ENCODE results near the gene ITPR3.
A peak's percentile ranks its signal among the peaks of the same experiment; 100 is the strongest.

The ITPR3 gene

DNA sequence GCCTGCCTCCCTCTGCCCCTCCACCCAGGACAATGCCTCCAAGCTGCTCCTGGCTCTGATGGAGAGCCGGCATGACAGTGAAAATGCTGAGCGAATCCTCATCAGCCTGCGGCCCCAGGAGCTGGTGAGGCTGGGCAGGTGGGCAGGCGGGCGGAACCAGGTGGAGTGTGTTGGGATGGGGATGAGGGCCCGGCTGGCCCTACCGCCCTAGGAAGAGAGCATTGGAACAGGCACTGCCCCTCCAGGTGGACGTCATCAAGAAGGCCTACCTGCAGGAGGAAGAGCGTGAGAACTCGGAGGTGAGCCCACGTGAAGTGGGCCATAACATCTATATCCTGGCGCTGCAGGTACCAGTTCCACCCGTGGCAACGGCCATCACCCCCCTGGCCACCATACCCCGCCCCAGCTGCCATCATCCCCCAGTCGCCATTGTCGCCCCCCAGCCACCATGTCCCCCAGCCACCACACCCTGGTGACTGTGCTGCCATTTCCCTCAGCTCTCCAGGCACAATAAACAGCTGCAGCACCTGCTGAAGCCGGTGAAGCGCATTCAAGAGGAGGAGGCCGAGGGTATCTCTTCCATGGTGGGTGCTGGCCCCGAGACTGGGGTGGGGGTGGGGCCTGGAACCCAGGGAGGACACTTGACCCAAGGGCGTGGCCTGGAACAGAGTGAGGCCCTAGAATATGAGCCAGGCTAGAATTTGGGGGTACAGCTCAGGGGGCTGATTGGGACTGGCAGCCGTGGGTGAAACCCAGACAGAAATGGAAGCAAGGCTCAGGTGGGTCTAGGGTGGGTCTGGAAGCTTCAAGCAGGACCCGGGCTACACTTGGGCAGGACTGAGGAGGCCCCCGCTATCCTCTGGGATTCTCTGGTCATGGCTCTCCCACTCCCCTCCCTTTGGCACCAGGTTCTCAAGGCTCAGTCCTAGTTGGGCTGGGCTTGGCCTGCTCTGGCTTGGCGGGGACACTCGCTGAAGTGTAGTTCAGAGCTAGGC, 66.2 kb downstream of the ITPR3 start:
- no peak for DNase-seq
- no peak for ATAC-seq

DNA sequence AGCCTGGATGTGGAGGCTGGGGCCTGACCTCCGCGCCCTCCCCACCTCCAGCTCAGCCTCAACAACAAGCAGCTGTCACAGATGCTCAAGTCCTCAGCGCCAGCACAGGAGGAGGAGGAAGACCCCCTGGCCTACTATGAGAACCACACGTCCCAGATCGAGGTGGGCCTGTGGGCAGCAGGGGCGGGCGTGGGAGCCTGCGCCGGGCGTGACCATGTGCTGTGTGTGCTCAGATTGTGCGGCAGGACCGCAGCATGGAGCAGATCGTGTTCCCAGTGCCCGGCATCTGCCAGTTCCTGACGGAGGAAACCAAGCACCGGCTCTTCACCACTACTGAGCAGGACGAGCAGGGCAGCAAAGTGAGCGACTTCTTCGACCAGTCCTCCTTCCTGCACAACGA, 66.9 kb downstream of the ITPR3 start:
- DNase-seq (no peak), ATAC-seq (no peak)

DNA sequence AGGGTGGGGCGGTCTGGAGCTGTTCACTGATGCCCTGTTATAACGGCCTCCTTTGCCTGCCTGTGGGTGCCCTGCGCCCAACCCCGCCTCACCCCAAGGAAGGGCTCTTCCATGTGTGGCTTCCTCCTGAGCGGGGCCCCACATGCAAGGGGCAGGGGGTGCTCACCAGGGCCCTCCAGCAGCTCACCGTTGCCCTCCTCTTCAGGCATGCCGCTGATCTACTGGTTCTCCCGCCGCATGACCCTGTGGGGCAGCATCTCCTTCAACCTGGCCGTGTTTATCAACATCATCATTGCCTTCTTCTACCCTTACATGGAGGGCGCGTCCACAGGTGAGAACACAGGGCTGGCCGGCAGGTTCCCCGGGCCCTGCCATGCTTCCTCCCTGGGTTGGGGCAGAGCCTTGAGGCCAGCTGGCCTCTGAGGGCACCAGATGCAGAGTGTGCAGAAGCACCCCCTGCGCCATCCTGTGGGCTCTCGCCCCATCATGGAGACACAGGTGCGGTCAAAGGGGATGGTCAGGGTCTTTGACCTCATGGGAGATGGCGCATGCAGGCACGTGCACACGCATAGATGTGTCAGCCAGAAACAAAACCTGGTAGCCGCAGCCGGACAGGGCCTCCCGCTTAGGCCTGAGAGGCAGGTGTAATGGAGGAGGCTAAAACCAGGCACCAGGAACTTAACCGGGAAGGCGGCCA, 67.5 kb downstream of the ITPR3 start:
- no peak for DNase-seq

DNA sequence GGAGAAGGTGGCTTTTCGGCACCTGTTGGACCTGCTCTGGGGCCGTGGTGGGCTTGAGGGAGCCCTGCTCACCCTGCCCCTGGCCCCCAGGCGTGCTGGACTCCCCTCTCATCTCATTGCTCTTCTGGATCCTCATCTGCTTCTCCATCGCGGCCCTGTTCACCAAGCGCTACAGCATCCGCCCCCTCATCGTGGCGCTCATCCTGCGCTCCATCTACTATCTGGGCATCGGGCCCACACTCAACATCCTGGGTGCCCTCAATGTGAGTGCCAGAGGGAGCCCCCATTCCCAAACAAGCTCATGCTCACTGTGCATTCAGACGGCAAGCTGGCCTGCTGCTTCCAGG, 68.0 kb downstream of the ITPR3 start:
- DNase-seq (no peak), ATAC-seq (no peak)

More for the DNA sequence above, 67.5 kb downstream of the ITPR3 start:
- ATAC-seq, result no peak

DNA sequence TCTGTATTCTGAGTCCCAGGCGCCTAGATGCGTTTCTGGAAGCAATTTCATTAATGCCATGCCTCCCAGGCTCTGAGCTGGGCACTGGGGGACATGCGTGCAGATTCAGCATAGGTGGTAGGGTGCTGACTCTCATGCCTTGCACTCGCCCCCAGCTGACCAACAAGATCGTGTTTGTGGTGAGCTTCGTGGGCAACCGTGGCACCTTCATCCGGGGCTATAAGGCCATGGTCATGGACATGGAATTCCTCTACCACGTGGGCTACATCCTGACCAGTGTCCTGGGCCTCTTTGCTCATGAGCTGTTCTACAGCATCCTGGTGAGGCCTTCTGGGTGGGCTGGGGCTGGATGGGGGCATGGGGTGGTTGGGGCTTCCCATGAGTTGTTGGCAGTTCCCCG, 68.8 kb downstream of the ITPR3 start:
- ATAC-seq (no peak), DNase-seq (no peak)

DNA sequence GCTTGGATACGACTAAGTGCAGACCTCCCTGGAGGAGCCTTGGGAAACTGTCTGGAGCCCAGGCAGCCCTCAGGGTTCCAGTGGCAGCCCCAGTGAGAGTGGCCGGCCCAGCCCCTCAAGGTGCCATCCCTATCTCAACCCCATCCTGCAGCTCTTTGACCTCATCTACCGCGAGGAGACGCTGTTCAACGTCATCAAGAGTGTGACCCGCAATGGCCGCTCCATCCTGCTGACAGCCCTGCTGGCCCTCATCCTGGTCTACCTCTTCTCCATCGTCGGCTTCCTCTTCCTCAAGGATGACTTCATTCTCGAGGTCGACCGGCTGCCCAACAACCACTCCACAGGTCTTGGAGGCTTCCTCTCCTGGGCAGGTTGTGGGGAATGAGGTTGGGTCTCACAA, 69.6 kb downstream of the ITPR3 start:
- ATAC-seq (no peak), DNase-seq (no peak)

DNA sequence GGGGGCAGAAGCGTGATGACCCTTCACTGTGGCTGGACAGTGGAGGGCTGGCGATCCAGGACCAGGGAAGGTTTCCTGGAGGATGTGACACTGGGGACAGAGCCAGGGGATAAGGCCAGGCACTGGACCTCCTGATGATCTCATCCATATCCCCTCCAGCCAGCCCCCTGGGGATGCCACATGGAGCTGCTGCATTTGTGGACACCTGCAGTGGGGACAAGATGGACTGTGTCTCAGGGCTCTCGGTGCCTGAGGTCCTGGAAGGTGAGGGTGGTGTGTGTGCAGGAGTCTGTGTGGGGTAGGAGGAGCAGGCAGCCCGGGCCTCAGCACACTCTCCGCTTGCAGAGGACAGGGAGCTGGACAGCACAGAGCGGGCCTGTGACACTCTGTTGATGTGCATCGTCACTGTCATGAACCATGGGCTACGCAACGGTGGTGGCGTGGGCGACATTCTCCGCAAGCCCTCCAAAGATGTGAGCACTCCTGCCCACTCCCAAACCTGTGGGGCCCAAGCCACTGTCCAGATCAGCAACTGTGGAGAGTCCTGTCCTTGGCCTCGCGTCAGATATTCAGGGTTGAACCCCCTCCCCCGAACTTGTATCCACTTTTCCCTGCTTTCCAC, 70.4 kb downstream of the ITPR3 start:
- DNase-seq, result no peak
- ATAC-seq, result no peak

DNA sequence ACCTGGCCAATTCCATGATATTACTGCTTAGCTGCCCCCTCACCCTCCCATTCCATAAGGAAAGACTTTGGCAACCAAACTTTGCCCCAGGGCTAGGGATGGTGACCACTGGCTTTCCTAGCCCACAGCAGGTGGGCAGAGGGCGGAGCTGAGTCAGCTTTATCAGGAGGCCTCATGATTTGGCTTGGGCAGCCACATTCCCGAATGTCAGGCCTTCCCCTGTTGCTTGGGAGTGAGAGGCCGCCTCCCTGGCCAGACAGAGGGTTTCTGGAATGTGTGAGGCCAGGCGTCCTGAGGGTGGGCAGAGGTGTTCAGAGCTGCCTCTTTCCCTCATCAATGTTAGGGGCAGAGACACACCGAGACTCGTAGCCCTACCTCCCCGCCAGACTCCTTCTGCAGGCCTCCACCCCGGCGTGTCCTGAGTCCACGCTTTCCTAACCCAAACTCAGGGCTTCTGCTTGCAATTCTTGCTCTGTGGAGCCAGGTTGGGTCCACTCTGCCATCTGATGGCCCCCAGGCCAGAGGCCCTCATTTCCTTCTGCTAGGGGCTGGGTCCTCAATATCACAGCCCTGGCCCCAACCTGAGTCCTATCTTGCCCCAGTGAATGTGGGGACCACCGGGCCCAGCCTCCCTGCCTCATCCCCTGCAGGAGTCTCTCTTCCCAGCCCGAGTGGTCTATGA, 71.1 kb downstream of the ITPR3 start:
- ATAC-seq, result no peak
- no peak for DNase-seq

DNA sequence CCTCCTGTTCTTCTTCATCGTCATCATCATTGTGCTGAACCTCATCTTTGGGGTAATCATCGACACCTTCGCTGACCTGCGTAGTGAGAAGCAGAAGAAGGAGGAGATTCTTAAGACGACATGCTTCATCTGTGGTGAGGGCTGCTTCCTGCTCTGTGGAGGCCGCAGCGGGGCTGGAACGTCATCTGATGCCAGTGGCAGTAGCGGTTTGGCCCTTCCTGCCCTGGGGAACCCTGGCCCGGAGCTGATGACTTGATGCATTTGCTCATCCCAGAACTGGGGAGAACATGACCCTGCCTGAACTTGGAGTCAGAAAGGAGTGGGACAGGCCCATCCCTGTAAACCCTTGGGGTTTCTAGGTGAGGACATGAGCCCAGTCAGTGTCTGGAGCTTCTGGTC, 71.6 kb downstream of the ITPR3 start:
- DNase-seq (peak; percentile 73), ATAC-seq (peak; percentile 60)

DNA sequence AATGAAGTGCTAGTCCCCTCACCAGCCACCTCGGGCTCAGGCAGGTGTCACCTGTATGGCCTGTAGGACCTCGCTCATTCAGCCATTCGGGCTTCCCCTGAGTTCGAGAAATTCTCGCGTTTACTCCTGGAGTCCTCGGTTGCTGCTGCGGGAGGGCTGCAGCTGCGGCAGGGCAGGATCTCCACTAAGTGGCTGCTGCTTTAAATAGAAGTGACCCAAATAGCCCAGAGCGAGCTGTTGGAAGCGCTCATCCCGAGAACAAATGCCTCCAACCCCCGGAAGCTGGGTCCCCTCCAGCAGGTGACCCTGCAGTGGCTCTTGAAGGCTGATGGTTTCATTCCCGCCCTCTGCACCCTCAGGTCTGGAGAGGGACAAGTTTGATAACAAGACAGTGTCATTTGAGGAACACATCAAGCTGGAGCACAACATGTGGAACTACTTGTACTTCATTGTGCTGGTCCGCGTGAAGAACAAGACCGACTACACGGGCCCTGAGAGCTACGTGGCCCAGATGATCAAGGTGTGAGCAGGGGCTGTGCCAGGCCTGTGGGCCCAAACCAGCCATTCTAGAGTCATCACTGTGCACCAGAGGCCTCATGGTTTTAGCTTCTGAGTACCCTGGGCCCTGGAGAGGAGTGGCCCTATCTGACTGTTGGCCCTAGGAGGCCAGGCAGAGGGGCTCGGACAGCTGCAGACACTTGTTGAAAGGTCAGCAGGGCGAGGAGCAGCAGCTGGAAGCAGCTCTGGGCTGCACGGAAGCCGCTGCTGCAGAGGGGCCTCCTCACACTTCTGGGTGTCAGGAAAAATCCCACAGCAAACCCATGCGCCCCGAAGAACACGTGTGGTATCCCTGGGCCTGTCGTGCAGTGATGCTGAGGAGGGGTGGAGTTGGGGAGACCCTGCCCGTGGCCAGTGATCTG, 72.3 kb downstream of the ITPR3 start:
- DNase-seq, result no peak
- ATAC-seq, result no peak

DNA sequence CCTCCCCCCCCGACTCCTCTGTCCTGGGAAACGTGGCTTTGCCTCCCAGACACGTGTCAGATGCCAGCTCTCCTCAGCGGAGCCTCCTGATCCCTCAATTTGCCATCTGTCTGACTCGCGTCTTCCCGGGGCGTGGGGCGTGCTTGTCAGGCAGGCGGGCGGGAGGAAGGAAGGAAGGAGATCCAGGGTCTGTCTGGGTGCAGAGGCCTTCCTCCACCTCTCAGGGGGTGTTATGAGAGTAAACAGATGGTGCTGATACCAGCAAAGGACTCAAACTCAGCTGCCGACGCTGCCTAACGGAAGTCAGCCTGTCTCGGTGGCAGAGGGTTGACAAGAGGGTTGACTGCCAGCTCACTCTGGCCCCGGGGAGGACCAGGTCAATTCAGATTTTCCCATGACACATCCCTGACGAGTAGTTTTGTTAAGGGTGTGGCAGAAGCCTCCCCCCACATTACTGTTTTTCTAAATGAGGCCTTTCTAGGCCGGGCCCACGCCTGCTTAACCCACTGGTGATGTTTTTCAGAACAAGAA, 73.3 kb downstream of the ITPR3 start:
- ATAC-seq (peak; percentile 87), DNase-seq (peak; percentile 71)

DNA sequence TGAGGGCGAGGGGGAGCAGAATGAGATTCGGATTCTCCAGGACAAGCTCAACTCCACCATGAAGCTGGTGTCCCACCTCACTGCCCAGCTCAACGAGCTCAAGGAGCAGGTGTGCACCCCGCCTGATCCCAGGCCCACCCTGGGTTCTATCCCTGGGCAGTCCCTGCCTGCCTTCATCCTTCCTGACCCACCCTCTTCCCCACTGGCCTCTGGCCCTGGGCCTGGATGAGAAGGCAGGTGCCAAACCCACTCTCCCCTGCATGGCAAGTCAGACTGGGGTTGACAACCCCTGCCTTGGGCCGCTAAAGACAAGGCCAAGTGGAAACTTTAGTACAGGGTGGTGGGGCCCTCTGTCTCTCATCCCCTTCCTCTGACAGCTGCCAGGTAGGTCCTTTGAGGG, 73.9 kb downstream of the ITPR3 start:
- DNase-seq, result no peak
- no peak for ATAC-seq

DNA sequence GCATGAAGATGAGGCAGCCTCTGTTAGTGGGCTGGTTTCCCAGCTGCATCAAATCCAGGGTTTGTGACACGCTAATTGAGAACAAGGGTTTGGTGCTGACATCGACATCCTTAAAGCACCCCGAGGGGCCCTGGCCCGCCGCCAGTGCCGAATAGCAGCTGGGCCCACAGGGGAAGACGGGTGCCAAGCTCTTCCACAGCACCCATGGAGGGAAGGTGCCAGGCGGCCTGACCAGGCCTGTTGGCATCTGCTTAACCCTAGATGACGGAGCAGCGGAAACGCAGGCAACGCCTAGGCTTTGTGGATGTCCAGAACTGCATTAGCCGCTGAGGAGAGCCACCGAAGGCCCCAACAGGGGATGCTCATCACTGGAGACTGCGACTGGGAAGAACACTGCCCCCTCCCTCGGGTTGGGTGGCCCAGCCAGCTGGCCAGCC, 74.3 kb downstream of the ITPR3 start:
- ATAC-seq (no peak), DNase-seq (no peak)

DNA sequence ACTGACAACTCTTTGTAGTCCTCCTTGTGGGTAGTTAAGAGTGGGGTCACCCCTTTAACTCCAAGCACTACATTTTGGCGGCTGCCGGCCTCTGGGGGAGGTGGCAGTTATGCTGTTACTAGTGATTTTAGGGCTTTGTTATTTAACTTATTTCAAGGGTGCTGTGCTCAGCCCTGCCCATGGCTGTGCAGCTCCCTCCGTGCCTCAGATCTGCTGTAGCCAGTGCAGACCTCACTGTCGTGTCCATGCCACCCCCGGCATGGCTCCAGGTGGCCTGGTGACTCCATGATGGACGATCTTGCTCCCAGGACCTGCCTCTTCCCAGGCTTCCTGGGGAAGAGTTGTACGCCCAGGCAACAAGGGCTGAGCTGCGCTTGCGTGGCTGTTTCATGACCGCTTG, 75.0 kb downstream of the ITPR3 start:
- no peak for ATAC-seq

DNA sequence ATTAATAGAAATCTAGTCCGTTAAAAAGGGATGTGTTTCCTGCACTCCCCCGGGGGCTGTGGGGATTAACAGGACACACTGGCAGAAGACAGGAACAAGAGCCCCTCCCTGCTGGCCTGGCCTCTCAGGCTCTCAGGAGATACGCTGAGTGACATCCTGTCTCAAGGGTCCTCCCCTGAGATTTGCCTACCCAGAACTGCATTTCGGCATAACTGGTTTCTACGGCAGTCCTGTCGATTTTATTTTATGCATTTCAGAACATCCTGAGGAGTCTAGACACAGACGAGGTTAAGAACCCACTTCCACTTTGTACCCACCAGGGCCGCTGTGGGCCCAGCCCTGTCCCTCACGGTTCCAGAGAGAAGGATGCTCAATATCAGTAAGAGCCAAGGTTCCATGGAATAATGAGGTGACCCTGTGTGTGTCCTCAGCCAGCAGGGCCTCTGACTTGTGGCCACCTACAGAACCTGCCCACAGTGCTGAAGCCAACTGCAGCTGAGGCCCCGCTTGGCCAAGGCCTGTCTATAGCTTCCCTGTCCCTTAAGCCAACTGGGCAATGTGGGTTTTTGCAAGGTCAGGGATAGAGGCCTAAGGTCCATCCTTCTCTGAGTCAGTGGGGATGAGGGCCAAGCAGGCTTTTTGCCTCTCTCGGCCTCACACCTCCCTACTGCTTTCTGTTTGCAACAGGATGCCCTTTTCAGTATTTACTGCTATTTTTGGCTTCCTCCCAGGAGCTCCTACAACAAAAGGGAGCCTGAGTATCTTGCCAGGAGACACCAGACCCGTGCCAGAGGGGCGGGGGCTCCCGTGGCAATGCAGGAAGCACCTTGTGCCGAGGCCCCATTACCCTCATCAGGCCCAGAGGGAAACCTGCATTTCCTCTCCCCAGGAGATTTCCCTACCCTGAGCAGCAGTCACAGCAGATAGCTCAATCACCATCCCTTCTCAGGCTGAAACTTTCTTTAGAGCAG, 75.7 kb downstream of the ITPR3 start:
- no peak for DNase-seq

More for the DNA sequence above, 75.0 kb downstream of the ITPR3 start:
- no peak for DNase-seq

DNA sequence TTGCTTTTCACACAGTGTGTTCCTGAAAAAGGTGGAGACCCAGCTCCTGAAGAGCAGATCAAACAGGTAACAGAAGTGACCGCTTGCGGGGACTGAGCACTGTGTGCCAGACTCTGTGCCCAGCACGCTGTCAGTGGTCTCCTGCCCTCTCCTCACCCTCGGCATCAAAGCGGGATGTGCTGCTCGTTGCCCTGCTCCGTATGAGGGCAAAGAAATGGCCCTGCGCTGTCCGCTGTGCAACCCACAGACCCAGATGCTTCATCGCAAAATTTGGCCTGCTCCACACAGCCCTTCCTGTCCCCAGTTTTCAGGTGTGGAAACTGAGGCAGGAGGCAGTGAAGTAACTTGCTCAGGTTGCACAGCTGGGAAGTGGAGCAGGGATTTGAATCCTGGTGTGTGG, 76.7 kb downstream of the ITPR3 start:
- ATAC-seq, result no peak

More for the DNA sequence above, 75.7 kb downstream of the ITPR3 start:
- no peak for ATAC-seq

DNA sequence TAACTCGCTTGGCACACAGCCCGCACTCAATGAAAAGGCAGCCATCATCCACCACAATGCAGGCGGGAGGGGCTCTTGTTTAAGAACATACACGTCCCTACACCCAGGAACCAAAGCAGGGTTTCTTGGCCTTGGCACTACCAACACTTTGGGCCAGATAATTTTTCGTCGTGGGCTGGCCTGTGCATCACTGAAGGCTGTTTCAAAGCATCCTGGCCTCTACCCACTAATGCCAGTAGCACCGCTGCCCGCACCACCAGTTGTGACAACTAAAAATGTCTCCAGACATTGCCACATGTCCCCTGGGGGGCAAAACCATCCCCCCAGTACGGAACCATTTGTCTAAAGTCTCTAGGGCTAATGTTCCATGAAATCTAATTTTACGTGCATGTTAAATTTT, 77.4 kb downstream of the ITPR3 start:
- ATAC-seq (no peak), DNase-seq (no peak)

More for the DNA sequence above, 76.7 kb downstream of the ITPR3 start:
- DNase-seq, result no peak

DNA sequence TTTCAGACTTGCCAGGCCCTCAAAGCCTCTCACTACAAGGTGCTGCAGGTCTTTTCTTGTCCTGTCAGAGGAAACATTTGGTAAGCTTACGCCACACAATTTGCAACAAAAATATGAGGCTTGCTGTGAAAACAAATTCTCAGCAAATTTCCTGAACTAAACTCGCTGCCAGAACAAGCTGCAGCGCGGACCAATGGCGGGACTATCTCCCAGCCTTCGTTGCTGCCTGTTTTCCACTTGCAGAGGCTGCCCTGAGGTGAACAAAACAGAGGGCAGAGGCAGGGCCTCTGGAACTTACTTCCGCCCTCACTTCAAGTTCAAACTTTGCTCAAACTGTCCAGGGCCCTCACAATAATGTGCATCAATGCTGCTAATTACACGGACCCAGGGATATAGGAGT, 78.0 kb downstream of the ITPR3 start:
- no peak for DNase-seq
- ATAC-seq, result no peak

DNA sequence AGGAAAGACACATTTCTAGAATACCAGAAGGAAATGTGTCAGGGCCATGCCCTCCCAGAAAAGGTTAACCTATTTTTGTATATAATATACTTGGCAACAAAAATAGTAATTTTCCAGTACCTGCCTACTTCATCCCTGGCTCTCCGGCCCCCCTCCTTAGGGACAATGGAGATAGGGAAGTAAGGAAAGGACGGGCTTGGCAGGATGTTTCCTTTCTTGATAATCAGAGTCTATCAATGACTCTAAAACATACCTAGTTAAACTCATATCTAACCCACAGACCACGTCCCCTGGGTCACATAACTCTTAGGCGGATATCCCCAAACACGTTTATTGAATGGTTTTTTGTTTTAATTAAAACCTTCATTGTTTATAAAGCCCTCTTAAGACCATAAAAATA, 78.6 kb downstream of the ITPR3 start:
- DNase-seq, result no peak
- ATAC-seq, result no peak
